ENCODE measurements around the gene POU3F2.

DNA sequence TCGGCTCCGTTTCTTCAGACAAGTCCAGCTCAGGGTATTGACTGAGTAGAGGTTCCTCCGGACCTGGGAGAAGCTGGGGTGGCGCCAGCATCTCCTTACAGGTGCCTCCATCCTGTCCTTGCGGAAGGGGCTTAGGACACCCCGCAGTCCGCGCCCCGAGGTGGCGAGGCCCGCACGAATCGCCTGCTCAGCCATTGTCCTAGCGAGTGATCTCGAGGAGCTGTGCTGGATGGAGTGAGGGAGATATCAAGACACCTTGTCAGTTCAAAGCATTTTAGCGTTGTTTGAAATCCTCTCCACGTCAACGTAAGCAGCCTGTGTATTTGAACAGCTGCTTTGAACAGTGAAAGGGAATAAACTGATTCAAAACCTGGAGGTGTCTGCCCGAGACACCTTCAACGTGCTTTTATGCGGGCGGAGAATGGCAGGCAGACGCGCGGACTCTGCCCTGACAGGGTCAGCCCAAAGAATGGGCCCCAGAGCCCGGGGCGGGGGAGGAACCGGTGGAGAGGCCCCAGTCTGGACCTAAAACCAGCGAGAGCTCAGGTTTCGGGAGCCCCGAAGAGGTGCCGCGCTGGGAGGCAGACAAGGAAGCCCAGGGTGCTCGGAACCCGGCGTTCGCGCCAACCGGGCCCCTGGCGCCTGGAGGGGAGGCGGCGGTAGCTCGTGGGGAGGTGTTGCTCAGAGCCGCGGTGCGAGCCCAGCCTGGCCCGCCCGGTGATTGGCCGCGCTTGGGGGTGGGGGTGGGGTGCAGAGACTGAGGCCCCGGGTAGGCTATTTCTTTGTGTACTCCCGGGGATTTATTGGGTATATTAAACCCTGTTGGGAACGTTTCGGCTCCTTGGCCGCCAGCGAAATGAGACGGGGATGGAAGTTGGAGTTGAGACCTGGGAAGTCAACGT is 3.1 kb upstream of the POU3F2 start:
- TF ChIP-seq, protein P1, sequence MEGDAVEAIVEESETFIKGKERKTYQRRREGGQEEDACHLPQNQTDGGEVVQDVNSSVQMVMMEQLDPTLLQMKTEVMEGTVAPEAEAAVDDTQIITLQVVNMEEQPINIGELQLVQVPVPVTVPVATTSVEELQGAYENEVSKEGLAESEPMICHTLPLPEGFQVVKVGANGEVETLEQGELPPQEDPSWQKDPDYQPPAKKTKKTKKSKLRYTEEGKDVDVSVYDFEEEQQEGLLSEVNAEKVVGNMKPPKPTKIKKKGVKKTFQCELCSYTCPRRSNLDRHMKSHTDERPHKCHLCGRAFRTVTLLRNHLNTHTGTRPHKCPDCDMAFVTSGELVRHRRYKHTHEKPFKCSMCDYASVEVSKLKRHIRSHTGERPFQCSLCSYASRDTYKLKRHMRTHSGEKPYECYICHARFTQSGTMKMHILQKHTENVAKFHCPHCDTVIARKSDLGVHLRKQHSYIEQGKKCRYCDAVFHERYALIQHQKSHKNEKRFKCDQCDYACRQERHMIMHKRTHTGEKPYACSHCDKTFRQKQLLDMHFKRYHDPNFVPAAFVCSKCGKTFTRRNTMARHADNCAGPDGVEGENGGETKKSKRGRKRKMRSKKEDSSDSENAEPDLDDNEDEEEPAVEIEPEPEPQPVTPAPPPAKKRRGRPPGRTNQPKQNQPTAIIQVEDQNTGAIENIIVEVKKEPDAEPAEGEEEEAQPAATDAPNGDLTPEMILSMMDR (IDR thresholded peaks at IDR 0.05) = no peak
- no peak for TF ChIP-seq POLR2A (IDR thresholded peaks at IDR 0.05)

Data from adrenal gland (tissue), 5 donors.